Natural killer cell treated with Interleukin-12 subunit alpha and Interleukin-12 subunit beta and Interleukin-15 and Interleukin-18, amount 100 ng/mL, for 72 hours (primary cell): ENCODE data around the gene TTC19. TPM values are rescaled to one million over a fixed set of nuclear protein-coding genes. Genes with fewer than 3 reads are reported as not detected.

Experiments used
- ATAC-seq, 2 donors: fragments of 150-1000 bp; cut with Tn5 transposase in 1 of 2; sonication (Bioruptor Pico), chemical (Tn5 transposase) in 1 of 2; 2 replicates each; pipeline ENCODE4 v1.10.0; 2021
- DNase-seq: peaks from one replicate; pipeline ENCODE4 v3.0.0; 2022; ENCODE audit warnings: low spot score
- H3K27ac Mint-ChIP-seq, 2 donors: 1 replicate in 1 of 2; 2 replicates in 1 of 2; pipeline ENCODE4 v1.8.0; 2022; ENCODE audit warnings: mixed read lengths in 2 of 2, mild to moderate bottlenecking in 1 of 2, moderate library complexity in 1 of 2
- H3K27me3 Mint-ChIP-seq, 2 donors: 1 replicate in 1 of 2; 2 replicates in 1 of 2; pipeline ENCODE4 v1.8.0; 2022; ENCODE audit warnings: mixed read lengths in 2 of 2
- H3K36me3 Mint-ChIP-seq: one replicate; pipeline ENCODE4 v1.8.0; 2022; ENCODE audit warnings: mixed read lengths
- H3K4me1 Mint-ChIP-seq, 2 donors: 1 replicate in 1 of 2; 2 replicates in 1 of 2; pipeline ENCODE4 v1.8.0; 2022; ENCODE audit warnings: low read depth in 2 of 2, mixed read lengths in 2 of 2, mild to moderate bottlenecking in 1 of 2
- H3K4me3 Mint-ChIP-seq: one replicate; pipeline ENCODE4 v1.8.0; 2022; ENCODE audit warnings: mixed read lengths
- H3K9me3 Mint-ChIP-seq: 2 replicates; pipeline ENCODE4 v1.8.0; 2022; ENCODE audit warnings: mixed read lengths
- total RNA-seq, 2 donors: library from RNA; stranded (reverse); gene quantifications; one replicate each; pipeline ENCODE4 v1.2.3, GENCODE V29; 2022

TTC19 gene
- total RNA-seq, 2 donors from 2014 or later: 26.3 to 33.3 TPM

GRCh38 chr17:16066125-16066524 is 66.5 kb downstream of the TTC19 start:
- H3K4me1 Mint-ChIP-seq: peaks cover 2 to 7% of the 10 kb centered on the region in 2 donors

GRCh38 chr17:16068323-16068722 is 68.7 kb downstream of the TTC19 start:
- H3K4me3 Mint-ChIP-seq: no peak overlapping the region
- no peaks in the 10 kb centered on the region for H3K9me3 Mint-ChIP-seq
- peaks cover 0 to 7% of the 10 kb centered on the region in 2 donors for H3K4me1 Mint-ChIP-seq
- peaks cover 42% of the 10 kb centered on the region for H3K36me3 Mint-ChIP-seq
- ATAC-seq (no peak), DNase-seq (no peak)
- no peaks in the 10 kb centered on the region for H3K27me3 Mint-ChIP-seq
- peak overlapping the region in 1 of 2 donors; percentile 22 for H3K27ac Mint-ChIP-seq

More at GRCh38 chr17:16066125-16066524, 66.5 kb downstream of the TTC19 start:
- DNase-seq (no peak), ATAC-seq (no peak)
- Mint-ChIP-seq H3K27ac (no peak overlapping the region), H3K4me3 (no peak overlapping the region), H3K27me3 (no peaks in the 10 kb centered on the region), H3K36me3 (peaks cover 44% of the 10 kb centered on the region), H3K9me3 (no peaks in the 10 kb centered on the region)

GRCh38 chr17:16072031-16072430 is 72.4 kb downstream of the TTC19 start:
- Mint-ChIP-seq H3K27me3 (no peaks in the 10 kb centered on the region), H3K9me3 (no peaks in the 10 kb centered on the region), H3K27ac (no peak overlapping the region), H3K4me1 (peaks cover 0 to 13% of the 10 kb centered on the region in 2 donors), H3K4me3 (no peak overlapping the region), H3K36me3 (peaks cover 42% of the 10 kb centered on the region)
- no peak for ATAC-seq
- DNase-seq: no peak

GRCh38 chr17:16073845-16074244 is 74.2 kb downstream of the TTC19 start:
- ATAC-seq: no peak
- no peaks in the 10 kb centered on the region for H3K9me3 Mint-ChIP-seq
- DNase-seq: no peak
- no peak overlapping the region for H3K4me3 Mint-ChIP-seq
- H3K36me3 Mint-ChIP-seq: peaks cover 30% of the 10 kb centered on the region
- H3K27ac Mint-ChIP-seq: no peak overlapping the region
- H3K4me1 Mint-ChIP-seq: peaks cover 0 to 7% of the 10 kb centered on the region in 2 donors
- H3K27me3 Mint-ChIP-seq: no peaks in the 10 kb centered on the region

GRCh38 chr17:16074423-16074822 is 74.8 kb downstream of the TTC19 start:
- Mint-ChIP-seq H3K27me3 (no peaks in the 10 kb centered on the region), H3K36me3 (peaks cover 32% of the 10 kb centered on the region), H3K9me3 (no peaks in the 10 kb centered on the region), H3K27ac (no peak overlapping the region), H3K4me3 (no peak overlapping the region), H3K4me1 (peaks cover 0 to 7% of the 10 kb centered on the region in 2 donors)
- DNase-seq (no peak), ATAC-seq (no peak)

- Mint-ChIP-seq H3K4me1 (peaks cover 0 to 7% of the 10 kb centered on the region in 2 donors), H3K27ac (no peak overlapping the region), H3K36me3 (peaks cover 28% of the 10 kb centered on the region), H3K27me3 (no peaks in the 10 kb centered on the region), H3K4me3 (no peak overlapping the region), H3K9me3 (no peaks in the 10 kb centered on the region)
- DNase-seq (no peak), ATAC-seq (no peak)
These were observed 76.3 kb downstream of the TTC19 start for GRCh38 chr17:16075949-16076348.

Other genes with a start within 250 kb of the TTC19 start
- 1 to 10 TPM in 1 of 2 donors, under 1 TPM in 1; 0.95 to 3.2 TPM for gene ADORA2B, start 54.7 kb upstream of the TTC19 start, total RNA-seq
- 10 to 100 TPM in 1 of 2 donors, 1 to 10 TPM in 1; 6.9 to 12.1 TPM for gene ZSWIM7, start 120 bp upstream of the TTC19 start, total RNA-seq
- gene NCOR1, start 215.7 kb downstream of the TTC19 start, total RNA-seq: 100 to 1,000 TPM; 146 to 193 TPM
- 10 to 100 TPM; 26.4 to 67.4 TPM for gene PIGL, start 217.4 kb downstream of the TTC19 start, total RNA-seq